ENCODE measurements around the gene SGIP1. TPM values are rescaled to one million over a fixed set of nuclear protein-coding genes. Genes with fewer than 3 reads are reported as not detected.

SGIP1 gene
- total and polyA plus RNA-seq, 2 experiments from 2014 or later, result 2.4 to 6.1 TPM

GRCh38 chr1:66519992-66520391 lies 14.0 kb upstream of the SGIP1 start (continued):
- TF ChIP-seq ZNF462 (CRISPR knock-in tag; IDR thresholded peaks at IDR 0.05), result no peak

- Mint-ChIP-seq H3K4me1 (no peaks in the 10 kb centered on the region), H3K36me3 (ENCODE audit: low read depth) (no peaks in the 10 kb centered on the region), H3K4me3 (no peak overlapping the region), H3K27me3 (ENCODE audit: insufficient read depth, low read depth, poor library complexity) (no peaks in the 10 kb centered on the region), H3K9me3 (no peaks in the 10 kb centered on the region), H3K27ac (no peak overlapping the region)
- ATAC-seq, result no peak
- no peaks in the 10 kb centered on the region for H3K79me2 ChIP-seq (replicated peaks; ENCODE audit: insufficient read depth)
- no peaks in the 10 kb centered on the region for H3K27me3 ChIP-seq (ENCODE audit: insufficient read depth)
- no peaks in the 10 kb centered on the region for H3K4me1 ChIP-seq (ENCODE audit: insufficient read depth)
- H3K4me2 ChIP-seq, result no peak overlapping the region
- H3K9me2 ChIP-seq (ENCODE audit: insufficient read depth), result no peaks in the 10 kb centered on the region
- H3F3A ChIP-seq (replicated peaks; ENCODE audit: low read depth), result no peaks in the 10 kb centered on the region
- no peak overlapping the region for H2AFZ ChIP-seq
- H4K20me1 ChIP-seq (replicated peaks; ENCODE audit: insufficient read depth), result no peaks in the 10 kb centered on the region
- H3K4me3 ChIP-seq, result no peak overlapping the region
- no peak for DNase-seq (ENCODE audit: low spot score)
- H3K27ac ChIP-seq (ENCODE audit: low read depth), result no peak overlapping the region
- H3K36me3 ChIP-seq (ENCODE audit: insufficient read depth), result no peaks in the 10 kb centered on the region
- no peak for TF ChIP-seq NANOG (IDR thresholded peaks at IDR 0.05; ENCODE audit: borderline replicate concordance)
- TF ChIP-seq CTCF (conservative IDR thresholded peaks at IDR 0.05; ENCODE audit: low read depth in 2 of 2), result no peak
- TF ChIP-seq EZH2phosphoT487 (IDR thresholded peaks at IDR 0.05; ENCODE audit: unreplicated experiment), result no peak
- no peak for TF ChIP-seq ZNF114 (CRISPR knock-in tag; IDR thresholded peaks at IDR 0.05)
- no peak for TF ChIP-seq ZNF462 (CRISPR knock-in tag; IDR thresholded peaks at IDR 0.05)
- TF ChIP-seq CREB1 (CRISPR knock-in tag; IDR thresholded peaks at IDR 0.05; ENCODE audit: low read depth), result no peak
- no peak for TF ChIP-seq ZNF331 (CRISPR knock-in tag; IDR thresholded peaks at IDR 0.05; ENCODE audit: low read depth)
- no peak for TF ChIP-seq EZH2 (IDR thresholded peaks at IDR 0.05; ENCODE audit: low read depth, unreplicated experiment)
These were observed 13.3 kb upstream of the SGIP1 start for GRCh38 chr1:66520655-66521054.

All from GM23338 (cell line).